Activated CD4-positive, alpha-beta memory T cell treated with anti-CD3 and anti-CD28 coated beads, Interleukin-2, amount 10 ng/mL, durations not matched to agents 7 days and 5 days (primary cell): Measurements from ENCODE around the gene KIAA1614. TPM values are rescaled to one million over a fixed set of nuclear protein-coding genes. Genes with fewer than 3 reads are reported as not detected.

ENCODE experiments used
- CTCF ChIA-PET: fragments of 350-600 bp; sonication (Branson Sonifier 250); formaldehyde crosslinking; loops from one replicate; lab custom pipeline; 2021; ENCODE audit warnings: antibody characterized with exemption, inconsistent platforms; lab: Charles Lee
- POLR2A ChIA-PET: fragments of 350-600 bp; sonication (Branson Sonifier 250); formaldehyde crosslinking; loops from one replicate; lab custom pipeline; 2021; ENCODE audit warnings: antibody characterized with exemption; lab: Charles Lee
- DNase-seq: peaks from one replicate; pipeline ENCODE4 v3.0.0-alpha.2; 2020
- H3K27ac Mint-ChIP-seq: one replicate; pipeline ENCODE4 v1.8.0; 2021; ENCODE audit warnings: mild to moderate bottlenecking, mixed read lengths
- H3K27me3 Mint-ChIP-seq: one replicate; pipeline ENCODE4 v1.8.0; 2021; ENCODE audit warnings: mixed read lengths
- H3K36me3 Mint-ChIP-seq: one replicate; pipeline ENCODE4 v1.8.0; 2021; ENCODE audit warnings: low read depth, mixed read lengths
- H3K4me1 Mint-ChIP-seq: one replicate; pipeline ENCODE4 v1.8.0; 2021; ENCODE audit warnings: mixed read lengths
- H3K4me3 Mint-ChIP-seq: one replicate; pipeline ENCODE4 v1.8.0; 2021; ENCODE audit warnings: mild to moderate bottlenecking, mixed read lengths
- H3K9me3 Mint-ChIP-seq: one replicate; pipeline ENCODE4 v1.8.0; 2021; ENCODE audit warnings: mixed read lengths
- total RNA-seq, 2 experiments: library from RNA; stranded (reverse); gene quantifications; one replicate each; pipeline ENCODE4 v1.2.3, GENCODE V29; 2021

Gene KIAA1614, protein sequence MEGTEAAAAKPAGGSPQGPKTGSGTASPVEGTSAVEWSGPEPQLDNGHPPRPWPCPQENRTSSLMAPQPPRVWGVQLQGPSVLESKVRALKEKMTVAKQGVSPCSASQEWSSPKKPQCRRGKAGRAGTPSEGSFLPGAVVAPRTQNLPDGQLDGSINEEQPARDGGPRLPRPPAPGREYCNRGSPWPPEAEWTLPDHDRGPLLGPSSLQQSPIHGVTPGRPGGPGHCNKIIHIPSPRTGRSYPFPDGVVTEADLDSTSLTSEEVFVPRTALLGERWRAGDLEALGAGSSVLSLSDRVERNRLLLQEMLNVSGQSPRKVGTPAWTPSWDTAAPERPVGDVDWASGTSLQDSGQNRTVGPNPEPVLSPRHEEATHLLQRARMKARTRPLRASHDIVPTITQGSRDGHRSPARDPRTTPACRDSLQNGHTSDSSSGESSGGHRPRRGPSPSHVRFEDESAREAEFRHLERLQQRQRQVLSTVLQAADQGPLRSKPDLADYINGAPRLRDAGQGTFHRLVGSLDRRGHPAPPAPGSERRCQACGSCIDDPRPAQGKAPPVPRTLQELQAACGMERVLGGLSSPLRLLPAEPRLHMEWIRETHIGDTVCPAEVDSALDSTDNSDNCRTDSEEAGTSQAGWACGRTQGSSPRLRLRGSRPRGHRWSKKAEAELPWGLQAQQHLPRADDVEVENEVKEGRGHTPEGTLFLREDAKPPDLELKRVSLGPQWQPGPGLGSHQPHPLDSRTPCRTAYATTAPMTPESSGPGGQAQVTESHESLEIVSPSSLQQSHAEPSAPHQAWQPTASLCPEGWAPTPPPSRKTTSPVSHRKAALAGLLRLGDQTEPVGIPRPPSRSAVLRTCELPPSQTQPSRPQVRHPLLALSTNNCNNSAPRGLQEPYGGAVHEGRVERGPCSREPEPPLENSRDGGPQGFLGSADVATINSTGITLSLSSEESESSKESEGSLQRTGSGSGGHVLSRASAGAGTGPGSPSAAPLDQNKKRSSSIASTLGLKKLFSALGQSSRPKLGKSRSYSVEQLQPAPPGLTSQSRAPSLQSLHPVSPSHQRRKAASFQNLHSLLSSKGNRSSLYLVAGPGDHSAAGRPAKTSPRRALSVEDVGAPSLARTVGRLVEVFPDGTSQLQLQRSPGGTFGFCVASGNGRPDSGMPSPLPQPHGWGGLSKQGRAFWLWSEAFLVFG
- under 1 TPM; 0.03 to 0.13 TPM for total RNA-seq

DNA sequence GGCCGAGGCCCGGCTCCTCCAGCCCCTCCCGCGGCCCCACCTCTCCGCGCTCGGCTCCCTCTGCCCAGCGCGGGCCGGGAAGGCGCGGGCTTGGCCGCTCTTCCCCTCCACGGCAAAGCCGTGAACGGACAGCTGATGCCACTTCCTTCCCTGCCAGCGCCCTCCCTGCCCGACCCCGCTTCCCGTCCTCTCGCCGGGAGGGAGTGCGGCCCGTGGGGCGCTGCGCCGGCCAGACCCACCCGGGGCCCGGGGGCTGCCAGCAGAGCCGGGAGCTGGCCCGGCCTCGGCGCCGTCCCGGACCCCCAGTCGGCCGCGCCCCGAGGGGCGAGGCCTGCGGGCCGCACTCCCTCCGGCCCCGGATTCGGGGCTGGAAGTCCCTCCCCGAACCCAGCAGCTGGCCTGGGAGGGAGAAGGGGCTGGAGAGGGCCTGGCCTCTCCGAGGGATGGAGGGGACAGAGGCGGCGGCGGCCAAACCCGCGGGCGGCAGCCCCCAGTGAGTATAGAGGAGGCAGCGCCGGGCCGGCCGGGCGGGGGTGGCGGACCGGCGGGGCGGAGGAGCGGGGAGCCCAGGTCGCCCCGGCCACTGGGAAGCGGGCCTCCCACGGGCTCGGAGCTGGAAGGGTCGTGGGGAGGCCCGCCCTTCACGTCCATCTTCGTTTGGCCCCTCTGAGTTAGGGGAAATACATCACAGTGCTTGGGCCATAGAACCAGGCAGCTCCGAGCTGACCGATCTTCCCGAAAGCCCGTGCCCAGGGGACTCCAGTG is at the start of gene KIAA1614:
KIAA1614 (plus strand) TSS at position 97 of the 765 bp plus-strand sequence; CDS start at position 444, 347 bp downstream.
- Mint-ChIP-seq H3K27ac (no peak within 1 kb of the TSS), H3K4me1 (peaks cover 24% of the 10 kb centered on the region), H3K36me3 (no peaks in the 10 kb centered on the region), H3K9me3 (no peaks in the 10 kb centered on the region), H3K27me3 (peaks cover 35% of the 10 kb centered on the region), H3K4me3 (peak within 1 kb of the TSS; percentile 32)
- ChIA-PET POLR2A (no interaction called here), CTCF (no interaction called here)
- DNase-seq, result no peak

GRCh38 chr1:180863158-180863775 is 49.4 kb upstream of the KIAA1614 start:
- Mint-ChIP-seq H3K36me3 (peaks cover 11% of the 10 kb centered on the region), H3K4me3 (no peak overlapping the region), H3K27ac (no peak overlapping the region), H3K4me1 (no peaks in the 10 kb centered on the region), H3K27me3 (no peaks in the 10 kb centered on the region), H3K9me3 (no peaks in the 10 kb centered on the region)
- POLR2A ChIA-PET, result no interaction called here
- DNase-seq, result no peak
- CTCF ChIA-PET, result interaction anchor here (0.6 to 7.4 kb wide), 21 partner anchors 9 to 361 kb away, joined by 3 to 113 read pairs (median 4); partner anchors contain the start of genes ACBD6 and XPR1

DNA sequence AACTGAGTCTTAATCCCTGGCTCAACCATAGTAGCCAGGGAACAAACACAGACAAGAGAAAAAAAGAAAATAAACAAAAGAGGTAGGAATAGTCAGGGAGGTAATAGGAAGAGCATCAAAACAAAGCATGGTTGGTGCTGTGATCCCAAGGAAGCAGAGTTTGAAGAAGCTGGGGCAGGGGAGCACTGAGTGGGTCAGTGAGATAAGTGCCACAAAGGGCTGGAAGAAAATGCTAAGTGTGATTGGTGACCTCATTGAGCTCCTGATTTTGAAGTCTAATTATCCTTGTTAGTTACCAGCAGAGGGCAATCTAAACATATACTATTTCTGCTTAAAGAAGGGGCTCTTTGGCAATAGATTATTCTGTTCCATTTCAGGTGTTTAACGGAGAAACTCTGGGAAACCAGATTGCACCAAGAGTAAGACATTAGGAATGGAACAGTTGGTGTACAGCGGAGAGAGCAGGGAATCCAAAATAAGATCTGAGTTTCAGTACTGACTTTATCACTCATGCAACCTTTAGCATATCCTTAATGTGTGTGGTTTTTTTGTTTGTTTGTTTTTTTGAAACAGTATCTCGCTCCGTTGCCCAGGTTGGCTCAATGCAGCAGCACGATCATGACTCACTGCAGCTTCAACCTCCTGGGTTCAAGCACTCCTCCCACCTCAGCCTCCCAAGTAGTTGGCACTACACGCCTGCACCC is 30.7 kb upstream of the KIAA1614 start:
- POLR2A ChIA-PET, result interaction anchor here (1.1 kb wide), 1 partner anchor 282 kb away, joined by 3 read pairs; no protein-coding TSS in a partner anchor
- H3K9me3 Mint-ChIP-seq, result no peaks in the 10 kb centered on the region
- H3K36me3 Mint-ChIP-seq, result no peaks in the 10 kb centered on the region
- CTCF ChIA-PET, result interaction anchor here (0.6 to 2.9 kb wide), 27 partner anchors 9 to 382 kb away, joined by 3 to 21 read pairs (median 3); partner anchors contain the start of gene MR1
- DNase-seq, result no peak
- no peaks in the 10 kb centered on the region for H3K27me3 Mint-ChIP-seq
- H3K27ac Mint-ChIP-seq, result no peak overlapping the region
- H3K4me3 Mint-ChIP-seq, result no peak overlapping the region
- H3K4me1 Mint-ChIP-seq, result no peaks in the 10 kb centered on the region

DNA sequence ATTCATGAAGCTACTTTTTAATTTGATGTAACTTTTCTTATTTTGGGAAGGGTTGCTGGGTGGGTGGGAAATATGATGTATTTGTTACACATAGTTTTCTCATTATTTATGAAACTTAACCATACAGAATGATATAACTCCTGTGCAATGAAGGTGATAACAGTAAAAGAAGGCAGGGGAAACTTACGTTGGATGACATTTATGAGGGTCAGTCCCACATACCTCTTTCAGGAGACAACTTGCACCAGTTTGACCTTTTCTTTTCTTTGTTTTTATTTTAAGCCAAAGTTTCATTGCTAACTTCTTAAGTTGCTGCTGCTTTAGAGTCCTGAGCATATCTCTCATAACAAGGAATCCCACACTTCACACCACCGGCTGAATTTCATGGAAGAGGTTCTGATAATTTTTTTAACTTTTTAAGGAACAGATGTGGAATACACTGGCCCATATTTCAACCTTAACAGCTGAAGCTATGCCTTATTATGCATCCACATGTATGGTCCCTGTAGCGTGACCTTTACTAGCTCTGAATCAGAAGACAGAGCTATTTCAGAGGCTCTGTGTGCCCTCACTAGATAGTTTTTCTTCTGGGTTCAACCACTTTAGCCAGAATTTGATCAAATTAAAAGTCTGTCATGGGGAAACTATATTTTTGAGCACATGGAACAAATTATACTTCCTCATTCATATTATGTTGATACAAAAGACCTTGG is 28.0 kb upstream of the KIAA1614 start:
- POLR2A ChIA-PET, result no interaction called here
- H3K4me3 Mint-ChIP-seq, result no peak overlapping the region
- H3K4me1 Mint-ChIP-seq, result no peaks in the 10 kb centered on the region
- H3K36me3 Mint-ChIP-seq, result no peaks in the 10 kb centered on the region
- H3K27me3 Mint-ChIP-seq, result no peaks in the 10 kb centered on the region
- H3K27ac Mint-ChIP-seq, result no peak overlapping the region
- H3K9me3 Mint-ChIP-seq, result no peaks in the 10 kb centered on the region
- CTCF ChIA-PET, result interaction anchor here (0.7 to 1.1 kb wide), 2 partner anchors 18 to 520 kb away, joined by 3 read pairs; no protein-coding TSS in a partner anchor
- DNase-seq, result no peak

DNA sequence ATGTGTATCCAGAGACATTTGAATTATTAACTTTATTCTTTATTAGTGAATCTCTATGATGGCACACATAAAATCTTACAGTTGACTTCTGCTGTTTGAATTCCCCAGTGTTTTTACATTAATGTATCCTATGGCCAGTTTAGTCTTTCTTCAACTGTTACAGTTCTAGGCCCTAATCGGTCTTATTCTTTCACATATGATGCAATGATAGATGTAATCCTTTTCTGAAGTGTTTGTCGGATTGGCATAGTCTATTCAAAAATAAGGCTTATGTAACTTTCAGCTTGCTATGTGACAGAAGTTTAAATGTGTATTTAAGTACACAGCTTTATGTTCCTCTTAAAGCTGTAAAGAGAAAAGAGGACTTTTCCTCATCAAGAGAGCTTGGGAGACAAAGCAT is 26.4 kb upstream of the KIAA1614 start:
- no peaks in the 10 kb centered on the region for H3K36me3 Mint-ChIP-seq
- no peaks in the 10 kb centered on the region for H3K4me1 Mint-ChIP-seq
- no peak overlapping the region for H3K4me3 Mint-ChIP-seq
- POLR2A ChIA-PET, result interaction anchor here (1.4 kb wide), 1 partner anchor 12 kb away, joined by 3 read pairs; no protein-coding TSS in a partner anchor
- H3K27ac Mint-ChIP-seq, result no peak overlapping the region
- no peak for DNase-seq
- H3K9me3 Mint-ChIP-seq, result no peaks in the 10 kb centered on the region
- CTCF ChIA-PET, result interaction anchor here (1.2 kb wide), 1 partner anchor 8 kb away, joined by 3 read pairs; no protein-coding TSS in a partner anchor
- no peaks in the 10 kb centered on the region for H3K27me3 Mint-ChIP-seq

GRCh38 chr1:180887841-180888240 is 24.9 kb upstream of the KIAA1614 start:
- Mint-ChIP-seq H3K27ac (no peak overlapping the region), H3K4me1 (peaks cover 2% of the 10 kb centered on the region), H3K4me3 (no peak overlapping the region), H3K9me3 (no peaks in the 10 kb centered on the region), H3K36me3 (no peaks in the 10 kb centered on the region), H3K27me3 (no peaks in the 10 kb centered on the region)
- POLR2A ChIA-PET, result no interaction called here
- no peak for DNase-seq
- CTCF ChIA-PET, result no interaction called here

DNA sequence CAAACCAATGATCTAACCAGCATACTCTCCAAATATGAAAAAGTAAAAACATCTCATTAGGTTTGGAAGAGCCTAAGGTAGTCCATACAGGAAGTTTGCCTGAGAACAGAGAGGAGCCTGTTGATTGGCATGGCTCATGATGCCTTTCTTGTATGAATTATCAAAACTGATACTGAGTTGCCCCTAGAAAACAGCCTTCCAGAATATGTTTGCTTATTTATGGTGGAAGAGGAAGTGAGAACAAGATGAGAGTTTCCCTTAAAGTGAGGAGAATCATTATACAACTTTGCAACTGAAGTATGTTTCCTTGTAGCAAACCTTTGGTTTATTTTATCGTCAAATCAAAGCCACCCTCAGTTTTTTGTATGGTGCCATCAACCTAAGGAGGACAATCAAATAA is 23.8 kb upstream of the KIAA1614 start:
- Mint-ChIP-seq H3K36me3 (no peaks in the 10 kb centered on the region), H3K4me3 (no peak overlapping the region), H3K27me3 (no peaks in the 10 kb centered on the region), H3K4me1 (peaks cover 4% of the 10 kb centered on the region), H3K9me3 (no peaks in the 10 kb centered on the region), H3K27ac (no peak overlapping the region)
- POLR2A ChIA-PET, result no interaction called here
- CTCF ChIA-PET, result no interaction called here
- no peak for DNase-seq

DNA sequence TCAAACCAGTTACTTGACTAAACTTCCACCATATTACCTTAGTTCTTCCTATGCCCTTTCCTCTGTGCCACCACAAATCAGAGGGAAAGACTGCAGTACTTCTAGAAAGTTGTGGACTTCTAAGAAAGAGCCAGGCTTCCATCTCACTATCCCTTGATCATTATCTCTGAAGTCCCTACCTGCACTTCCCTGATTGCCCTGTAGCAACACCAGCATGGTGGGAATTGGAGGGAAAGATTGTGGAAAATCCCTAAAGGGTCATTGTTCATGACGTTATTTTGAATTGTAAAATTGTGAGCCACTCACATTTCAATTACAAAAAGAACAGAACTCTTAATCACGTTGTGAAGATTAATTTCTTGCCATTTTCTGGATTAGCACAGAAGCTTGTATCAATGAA is 23.4 kb upstream of the KIAA1614 start:
- H3K27me3 Mint-ChIP-seq, result no peaks in the 10 kb centered on the region
- ChIA-PET POLR2A (no interaction called here), CTCF (interaction anchor here (0.8 kb wide), 1 partner anchor 134 kb away, joined by 5 read pairs; no protein-coding TSS in a partner anchor)
- no peak overlapping the region for H3K4me3 Mint-ChIP-seq
- H3K27ac Mint-ChIP-seq, result no peak overlapping the region
- DNase-seq, result no peak
- no peaks in the 10 kb centered on the region for H3K36me3 Mint-ChIP-seq
- H3K4me1 Mint-ChIP-seq, result peaks cover 4% of the 10 kb centered on the region
- no peaks in the 10 kb centered on the region for H3K9me3 Mint-ChIP-seq

DNA sequence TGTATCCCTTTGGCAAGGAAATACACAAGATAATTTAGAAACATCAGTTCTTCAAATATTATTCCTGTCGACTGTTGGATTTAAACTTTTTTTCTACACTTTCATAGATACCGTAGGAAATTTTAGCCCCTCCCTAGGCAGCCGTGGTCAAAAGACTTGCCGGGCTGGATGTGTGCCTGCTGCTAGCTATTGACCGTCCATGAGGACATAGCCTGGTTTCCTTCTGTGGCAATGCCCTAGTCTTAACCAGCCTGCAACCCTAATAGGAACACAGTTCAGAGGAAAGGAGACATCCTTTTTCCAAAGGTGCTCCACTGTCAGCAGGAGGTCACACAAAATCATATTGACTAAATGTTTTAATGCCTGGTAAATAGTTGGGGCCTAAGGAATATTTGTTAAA is 20.4 kb upstream of the KIAA1614 start:
- Mint-ChIP-seq H3K27me3 (no peaks in the 10 kb centered on the region), H3K4me1 (peaks cover 4% of the 10 kb centered on the region), H3K27ac (no peak overlapping the region), H3K4me3 (no peak overlapping the region), H3K36me3 (peaks cover 3% of the 10 kb centered on the region), H3K9me3 (no peaks in the 10 kb centered on the region)
- CTCF ChIA-PET, result interaction anchor here (0.8 kb wide), 1 partner anchor 11 kb away, joined by 3 read pairs; no protein-coding TSS in a partner anchor
- DNase-seq, result no peak
- POLR2A ChIA-PET, result no interaction called here

- Mint-ChIP-seq H3K27ac (no peak overlapping the region), H3K4me3 (no peak overlapping the region), H3K9me3 (no peaks in the 10 kb centered on the region), H3K4me1 (peaks cover 4% of the 10 kb centered on the region), H3K27me3 (no peaks in the 10 kb centered on the region), H3K36me3 (peaks cover 3% of the 10 kb centered on the region)
- POLR2A ChIA-PET, result no interaction called here
- CTCF ChIA-PET, result interaction anchor here (0.8 kb wide), 1 partner anchor 11 kb away, joined by 3 read pairs; no protein-coding TSS in a partner anchor
- DNase-seq, result no peak
These were observed 20.0 kb upstream of the KIAA1614 start for GRCh38 chr1:180892675-180893074.

DNA sequence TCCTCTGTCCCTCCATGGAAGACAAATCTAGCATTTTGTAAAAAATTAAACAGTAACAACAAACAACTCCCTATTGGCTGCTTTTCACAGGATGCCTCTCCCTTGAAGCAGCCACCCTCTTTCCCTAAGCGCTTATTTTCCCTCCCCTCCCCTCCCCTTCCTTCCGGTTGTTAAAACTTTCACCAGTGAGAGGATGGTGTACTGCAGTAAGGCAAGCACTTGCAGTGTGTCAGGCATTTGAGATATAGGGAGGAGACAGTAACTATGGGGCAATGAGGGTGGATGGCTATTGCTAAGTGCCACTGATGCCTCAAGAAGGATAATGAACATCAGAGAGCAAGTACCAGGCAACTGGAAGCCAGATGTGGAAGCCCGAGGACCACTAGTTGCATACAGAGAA is 19.1 kb upstream of the KIAA1614 start:
- no peaks in the 10 kb centered on the region for H3K9me3 Mint-ChIP-seq
- ChIA-PET POLR2A (no interaction called here), CTCF (no interaction called here)
- DNase-seq, result no peak
- peaks cover 4% of the 10 kb centered on the region for H3K4me1 Mint-ChIP-seq
- no peak overlapping the region for H3K27ac Mint-ChIP-seq
- H3K27me3 Mint-ChIP-seq, result no peaks in the 10 kb centered on the region
- H3K36me3 Mint-ChIP-seq, result peaks cover 3% of the 10 kb centered on the region
- no peak overlapping the region for H3K4me3 Mint-ChIP-seq
